DMS 273 (cell line): ENCODE data around the gene GALNT5.
"Not testable (repeated sequence)": the region's sequence is repeated elsewhere in the genome, so short reads cannot be mapped to it uniquely, and the experiment has no call there.

Experiments used
- DNase-seq: peaks from one replicate; lab custom pipeline; 2025; ENCODE audit not compliant: unreplicated experiment; lab: John Stamatoyannopoulos, UW

Gene GALNT5

DNA sequence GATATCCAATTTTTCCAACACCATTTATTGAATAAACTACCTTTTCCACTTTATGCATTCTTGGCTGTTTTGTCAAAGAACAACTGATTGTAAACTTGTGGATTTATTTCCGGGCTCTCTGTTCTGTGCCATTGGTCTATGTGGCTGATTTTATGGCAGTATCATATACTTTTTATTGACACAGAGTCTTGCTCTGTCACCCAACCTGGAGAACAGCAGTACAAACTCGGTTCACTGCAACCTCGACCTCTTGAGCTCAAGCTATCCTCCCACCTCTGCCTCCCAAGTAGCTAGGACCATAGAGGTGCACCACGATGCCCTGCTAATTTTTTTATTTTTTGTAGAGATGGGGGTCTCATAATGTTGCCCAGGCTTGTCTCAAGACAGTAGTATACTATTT lies 6.7 kb upstream of the GALNT5 start:
- DNase-seq = no peak

DNA sequence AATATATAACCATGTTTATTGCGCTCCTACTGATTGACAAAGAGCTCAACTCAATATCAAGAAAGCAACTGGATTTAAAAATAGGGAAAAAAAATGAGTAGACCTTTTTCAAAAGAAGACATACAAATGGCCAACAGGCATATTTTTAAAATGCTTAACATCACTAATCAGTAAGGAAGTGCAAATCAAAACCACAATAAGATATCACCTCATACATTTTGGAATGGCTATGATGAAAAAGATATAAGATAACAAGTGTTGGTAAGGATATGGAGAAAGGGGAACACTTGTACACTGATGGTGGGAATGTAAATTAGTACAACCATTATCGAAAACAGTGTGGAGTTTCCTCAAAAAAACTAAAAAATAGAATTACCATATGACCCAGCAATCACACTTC lies 5.6 kb upstream of the GALNT5 start:
- DNase-seq = no peak

DNA sequence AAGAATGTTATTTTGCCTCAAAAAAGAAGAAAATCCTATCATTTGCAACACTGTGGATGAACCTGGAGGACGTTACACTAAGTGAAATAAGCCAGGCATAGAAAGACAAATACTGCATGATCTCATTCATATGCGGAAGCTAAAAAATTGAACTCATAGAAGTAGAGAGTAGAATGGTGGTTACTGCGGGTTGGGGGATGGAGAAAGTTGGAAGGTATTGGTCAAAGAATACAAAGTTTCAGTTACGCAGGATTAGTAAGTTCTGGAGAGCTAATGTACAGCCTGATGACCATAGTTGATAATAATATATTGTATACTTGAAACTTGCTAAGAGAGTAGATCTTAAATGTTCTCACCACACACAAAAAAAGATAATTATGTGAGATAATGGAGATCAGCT lies 5.0 kb upstream of the GALNT5 start:
- no peak for DNase-seq

DNA sequence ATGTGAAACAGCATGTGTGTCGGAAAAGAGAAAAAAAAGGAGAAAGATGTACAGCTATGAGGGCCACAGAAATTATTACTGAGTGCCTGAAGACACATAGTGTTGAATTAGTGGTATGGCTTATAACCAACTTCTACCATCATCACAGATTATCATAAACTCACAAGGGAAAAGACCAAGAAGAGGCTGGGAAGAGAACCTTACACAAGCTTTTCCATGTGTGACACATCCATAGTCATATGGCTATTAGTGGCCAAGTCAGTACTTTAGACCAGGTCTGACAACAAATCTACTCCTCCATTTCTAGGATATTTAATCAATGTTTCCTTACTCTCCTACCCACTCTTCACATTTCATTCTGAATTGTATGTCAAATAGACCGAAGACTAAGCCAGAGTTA lies 3.5 kb upstream of the GALNT5 start:
- DNase-seq = no peak

GRCh38 chr2:157255746-157256145 lies 1.8 kb upstream of the GALNT5 start:
- DNase-seq = no peak

- peak; percentile 7 for DNase-seq
Measured at GRCh38 chr2:157256626-157257025, 879 bp upstream of the GALNT5 start.

DNA sequence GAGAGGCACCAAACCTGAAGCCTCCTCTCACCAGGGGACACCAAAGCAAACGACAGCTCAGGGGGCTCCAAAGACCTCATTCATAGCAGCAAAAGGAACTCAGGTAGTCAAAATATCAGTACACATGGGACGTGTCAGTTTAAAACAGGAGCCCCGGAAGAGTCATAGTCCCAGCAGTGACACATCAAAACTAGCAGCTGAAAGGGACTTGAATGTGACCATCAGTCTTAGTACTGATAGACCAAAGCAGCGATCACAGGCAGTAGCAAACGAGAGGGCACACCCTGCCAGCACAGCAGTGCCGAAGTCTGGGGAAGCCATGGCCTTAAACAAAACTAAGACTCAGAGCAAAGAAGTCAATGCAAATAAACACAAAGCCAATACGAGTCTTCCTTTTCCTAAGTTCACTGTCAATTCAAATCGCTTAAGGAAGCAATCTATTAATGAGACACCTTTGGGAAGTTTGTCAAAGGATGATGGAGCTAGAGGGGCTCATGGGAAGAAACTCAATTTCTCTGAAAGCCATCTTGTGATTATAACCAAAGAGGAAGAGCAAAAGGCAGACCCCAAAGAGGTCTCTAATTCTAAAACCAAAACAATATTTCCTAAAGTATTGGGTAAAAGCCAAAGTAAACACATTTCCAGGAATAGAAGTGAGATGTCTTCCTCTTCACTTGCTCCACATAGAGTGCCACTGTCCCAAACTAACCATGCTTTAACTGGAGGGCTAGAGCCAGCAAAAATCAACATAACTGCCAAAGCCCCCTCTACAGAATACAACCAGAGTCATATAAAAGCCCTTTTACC lies 1.2 kb downstream of the GALNT5 start:
- DNase-seq = peak; percentile 37

- no peak for DNase-seq
Measured at GRCh38 chr2:157259386-157259785, 1.9 kb downstream of the GALNT5 start.

DNA sequence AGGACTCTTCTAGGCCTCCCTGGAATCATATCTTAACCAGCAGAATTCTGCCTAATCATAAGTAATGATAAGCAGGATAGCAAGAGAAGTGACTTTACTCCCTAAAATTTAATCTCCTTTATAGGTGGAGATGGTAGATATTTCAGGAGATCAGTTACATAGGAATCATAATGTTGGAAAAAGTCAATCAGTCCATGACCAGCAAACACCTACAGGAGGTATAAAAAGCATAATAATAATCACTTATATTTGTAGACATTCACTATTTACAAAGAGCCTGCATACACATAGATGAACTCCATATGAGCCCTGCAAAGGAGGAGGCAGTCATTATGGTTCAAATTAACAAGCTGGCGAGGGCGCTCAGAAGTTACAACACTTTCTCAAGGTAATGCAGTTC lies 2.5 kb downstream of the GALNT5 start:
- peak; percentile 32 for DNase-seq

- peak; percentile 32 for DNase-seq
Measured at GRCh38 chr2:157260533-157261198, 3.2 kb downstream of the GALNT5 start.

- DNase-seq = peak; percentile 84
Measured at GRCh38 chr2:157261199-157261782, 3.8 kb downstream of the GALNT5 start.

DNA sequence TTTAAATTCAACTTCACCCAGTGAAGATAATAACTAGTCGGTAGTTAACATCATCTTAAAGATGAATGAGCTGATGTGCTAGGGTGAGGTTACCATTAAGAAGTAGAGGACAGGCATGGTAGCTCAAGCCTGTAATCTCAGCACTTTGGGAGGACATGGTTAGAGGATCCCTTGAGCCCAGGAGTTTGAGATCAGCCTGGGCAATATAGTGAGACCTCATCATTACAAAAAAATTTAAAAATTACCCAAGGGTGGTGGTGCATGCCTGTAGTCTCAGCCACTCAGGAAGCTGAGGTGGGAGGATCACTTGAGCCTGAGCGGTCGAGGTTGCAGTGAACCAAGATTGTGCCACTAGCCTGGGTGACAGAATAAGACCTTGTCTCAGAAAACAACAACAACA lies 4.7 kb downstream of the GALNT5 start:
- no peak for DNase-seq

DNA sequence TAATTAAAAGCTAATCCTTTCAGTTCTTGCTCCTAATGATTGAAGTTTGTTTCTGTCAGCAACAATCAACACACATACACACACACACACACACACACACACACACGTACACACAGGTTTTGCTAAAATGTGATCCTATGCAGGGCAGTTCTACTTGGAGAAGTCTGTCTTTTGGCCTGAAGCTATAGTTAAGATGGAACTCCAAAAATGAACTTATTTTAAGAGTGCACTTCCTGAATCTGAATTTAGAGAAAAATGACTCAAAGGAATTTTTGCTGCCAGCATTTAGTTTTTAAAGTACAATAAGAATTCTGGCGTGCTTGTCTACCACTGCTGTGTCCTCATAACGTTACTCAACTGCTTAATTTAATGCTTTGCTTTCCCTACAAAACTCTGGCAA lies 6.6 kb downstream of the GALNT5 start:
- peak; percentile 5 for DNase-seq

DNA sequence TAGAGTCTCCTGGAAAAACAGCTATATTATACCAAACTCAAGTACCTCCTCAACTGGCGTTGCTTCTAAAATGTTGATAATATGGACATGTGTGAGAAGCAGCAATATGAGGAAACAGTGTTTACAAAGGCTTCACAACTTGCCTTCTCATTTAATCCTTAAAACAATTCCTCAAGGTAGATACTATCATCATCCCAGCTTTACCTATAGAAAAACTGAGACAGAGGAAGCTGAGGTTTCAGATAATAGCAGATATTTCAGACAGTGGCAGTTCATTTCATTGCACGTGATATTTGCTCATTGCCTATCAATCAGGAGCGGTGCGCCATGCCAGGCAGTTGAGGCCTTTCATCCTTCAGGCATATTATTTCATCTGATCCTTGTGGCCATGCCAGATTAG lies 8.3 kb downstream of the GALNT5 start:
- no peak for DNase-seq

- DNase-seq = no peak
Measured at GRCh38 chr2:157267476-157267875, 10.0 kb downstream of the GALNT5 start.

- no peak for DNase-seq
Measured at GRCh38 chr2:157269060-157269459, 11.6 kb downstream of the GALNT5 start.

DNA sequence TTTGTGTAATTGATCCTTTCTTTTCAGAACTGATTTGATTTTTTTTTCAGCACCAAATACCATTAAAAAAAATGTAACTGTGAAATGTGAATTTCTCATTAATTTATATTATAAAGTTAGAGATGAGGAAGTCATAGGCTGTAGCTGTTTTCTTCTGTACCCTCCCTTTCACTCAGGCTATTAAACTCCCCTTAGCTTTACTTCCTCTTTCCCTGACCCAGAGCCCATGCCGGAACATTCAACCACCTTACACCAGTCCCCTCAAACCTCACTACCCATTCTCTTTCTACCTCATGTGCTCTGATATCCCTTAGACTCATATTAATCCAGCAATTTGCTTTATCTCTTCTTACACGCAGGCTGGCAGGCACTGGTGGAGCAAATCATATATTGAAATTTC lies 12.4 kb downstream of the GALNT5 start:
- DNase-seq = no peak

GRCh38 chr2:157271590-157272203 lies 14.2 kb downstream of the GALNT5 start:
- no peak for DNase-seq

GRCh38 chr2:157279311-157279710 lies 21.8 kb downstream of the GALNT5 start:
- DNase-seq = not testable (repeated sequence)

DNA sequence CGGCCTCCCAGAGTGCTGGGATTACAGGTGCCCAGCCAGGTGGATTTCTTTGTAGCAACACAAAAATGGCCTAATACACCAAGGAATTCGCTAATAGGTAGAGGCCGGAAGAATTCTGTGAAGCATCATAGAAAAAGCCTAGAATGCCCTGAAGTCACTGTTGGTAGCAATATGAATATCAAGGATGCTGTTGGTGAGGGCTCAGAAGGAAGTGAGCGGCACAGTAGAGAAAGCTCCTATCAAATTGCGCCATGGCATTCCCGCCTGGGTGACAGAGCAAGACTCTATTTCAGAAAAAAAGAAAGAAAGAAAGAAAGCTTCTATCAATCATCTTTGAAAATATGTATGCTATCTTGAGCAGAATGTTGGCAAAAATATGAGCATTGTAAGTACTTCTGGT lies 23.8 kb downstream of the GALNT5 start:
- no peak for DNase-seq

DNA sequence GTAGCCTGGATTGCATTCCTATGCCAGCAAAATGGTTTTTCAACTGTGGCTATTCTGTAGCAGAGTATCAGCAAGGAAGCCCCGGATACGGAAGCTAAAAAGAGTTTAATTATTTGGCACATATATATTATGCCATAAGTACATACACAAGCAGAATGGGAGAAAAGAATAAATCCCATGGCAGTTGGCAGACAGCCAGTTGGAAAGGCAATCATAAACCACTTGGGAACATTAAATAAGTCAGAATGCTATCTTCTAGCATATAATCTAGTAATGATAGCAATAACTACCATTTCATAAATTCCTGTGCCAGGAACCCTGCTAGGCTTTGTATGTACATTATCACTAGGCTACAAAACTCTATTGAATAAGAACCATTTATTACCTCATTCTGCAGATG lies 26.0 kb downstream of the GALNT5 start:
- DNase-seq = no peak

- no peak for DNase-seq
Measured at GRCh38 chr2:157287160-157287559, 29.7 kb downstream of the GALNT5 start.
